ENCODE measurements around the gene DPEP2.

GRCh38 chr16:68022278-68022727, 23.0 kb upstream of the DPEP2 start:
- no peak for TF ChIP-seq CTCF (IDR thresholded peaks at IDR 0.05; ENCODE audit: borderline replicate concordance, extremely low read depth, low read length, poor library complexity, severe bottlenecking)
- TF ChIP-seq EZH2 (IDR thresholded peaks at IDR 0.05; ENCODE audit: borderline replicate concordance, low read depth, low read length, severe bottlenecking) = no peak

Data from DND-41 (cell line).